Measurements from ENCODE around the gene CCDC179. TPM values are rescaled to one million over a fixed set of nuclear protein-coding genes. Genes with fewer than 3 reads are reported as not detected.

Gene CCDC179
- total and polyA plus RNA-seq, 2 of the 13 experiments (the other 11 are each of a cell fraction or from before 2014, with no cell fraction given): not detected

DNA sequence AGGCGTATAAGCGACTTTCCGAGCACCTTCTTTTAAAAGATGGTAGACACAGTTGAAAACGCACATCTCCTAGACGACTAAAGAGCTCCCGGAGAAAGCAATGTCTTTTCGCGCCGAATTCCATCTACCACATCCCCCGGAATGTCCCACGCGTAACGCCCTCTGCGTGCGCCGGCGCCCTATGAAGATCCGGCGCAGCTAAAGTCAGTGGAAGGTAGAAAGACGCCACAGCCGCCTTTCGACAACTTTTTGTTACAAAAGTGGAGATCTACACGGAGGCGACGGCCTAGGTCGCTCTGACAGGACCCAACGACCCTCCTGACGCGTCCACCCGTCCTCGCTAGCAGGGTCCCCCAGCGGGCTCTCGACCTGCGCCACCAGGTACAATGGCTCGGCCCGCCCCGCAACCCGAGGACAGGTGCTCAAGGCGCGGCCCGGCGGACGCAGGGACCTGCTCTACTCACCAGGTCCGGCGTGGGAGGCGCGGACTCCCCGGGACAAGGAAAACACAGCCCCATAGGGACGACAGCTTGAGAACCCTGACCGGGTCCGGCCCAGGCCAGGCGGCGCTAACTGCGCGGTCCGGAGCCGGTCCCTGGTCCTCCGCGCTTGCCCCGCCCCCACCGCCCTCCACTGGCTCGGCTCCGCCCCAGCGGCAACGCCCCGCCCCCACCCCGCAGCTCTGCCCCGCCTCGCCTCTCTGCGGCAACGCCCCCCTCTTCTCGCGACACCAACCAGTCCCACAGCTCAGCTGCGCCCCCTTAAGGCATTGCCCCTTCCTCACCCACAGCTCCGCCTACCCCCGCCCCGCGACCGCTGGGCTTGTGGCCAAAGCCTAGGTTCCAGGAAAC is 30.8 kb downstream of the CCDC179 start, which contains the start of gene SVIP (continued):
- no peak for TF ChIP-seq ZSCAN20 (CRISPR knock-in tag; IDR thresholded peaks at IDR 0.05; ENCODE audit: borderline replicate concordance)
- TF ChIP-seq ZNF589 (CRISPR knock-in tag; conservative IDR thresholded peaks at IDR 0.05): 0 out of 2 replicates have a peak, but pooled peaks have one; percentile 53
- TF ChIP-seq, protein P1, sequence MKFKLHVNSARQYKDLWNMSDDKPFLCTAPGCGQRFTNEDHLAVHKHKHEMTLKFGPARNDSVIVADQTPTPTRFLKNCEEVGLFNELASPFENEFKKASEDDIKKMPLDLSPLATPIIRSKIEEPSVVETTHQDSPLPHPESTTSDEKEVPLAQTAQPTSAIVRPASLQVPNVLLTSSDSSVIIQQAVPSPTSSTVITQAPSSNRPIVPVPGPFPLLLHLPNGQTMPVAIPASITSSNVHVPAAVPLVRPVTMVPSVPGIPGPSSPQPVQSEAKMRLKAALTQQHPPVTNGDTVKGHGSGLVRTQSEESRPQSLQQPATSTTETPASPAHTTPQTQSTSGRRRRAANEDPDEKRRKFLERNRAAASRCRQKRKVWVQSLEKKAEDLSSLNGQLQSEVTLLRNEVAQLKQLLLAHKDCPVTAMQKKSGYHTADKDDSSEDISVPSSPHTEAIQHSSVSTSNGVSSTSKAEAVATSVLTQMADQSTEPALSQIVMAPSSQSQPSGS (CRISPR knock-in tag; IDR thresholded peaks at IDR 0.05): peak; percentile 52; the same call in 1 of the 2 replicates
- TF ChIP-seq HDAC1 (CRISPR knock-in tag; IDR thresholded peaks at IDR 0.05): peak; percentile 62; the same call in 1 of the 2 replicates
- TF ChIP-seq, protein P2, sequence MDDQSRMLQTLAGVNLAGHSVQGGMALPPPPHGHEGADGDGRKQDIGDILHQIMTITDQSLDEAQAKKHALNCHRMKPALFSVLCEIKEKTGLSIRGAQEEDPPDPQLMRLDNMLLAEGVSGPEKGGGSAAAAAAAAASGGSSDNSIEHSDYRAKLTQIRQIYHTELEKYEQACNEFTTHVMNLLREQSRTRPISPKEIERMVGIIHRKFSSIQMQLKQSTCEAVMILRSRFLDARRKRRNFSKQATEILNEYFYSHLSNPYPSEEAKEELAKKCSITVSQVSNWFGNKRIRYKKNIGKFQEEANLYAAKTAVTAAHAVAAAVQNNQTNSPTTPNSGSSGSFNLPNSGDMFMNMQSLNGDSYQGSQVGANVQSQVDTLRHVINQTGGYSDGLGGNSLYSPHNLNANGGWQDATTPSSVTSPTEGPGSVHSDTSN (CRISPR knock-in tag; IDR thresholded peaks at IDR 0.05; ENCODE audit: borderline replicate concordance): no peak
- TF ChIP-seq, protein P3, sequence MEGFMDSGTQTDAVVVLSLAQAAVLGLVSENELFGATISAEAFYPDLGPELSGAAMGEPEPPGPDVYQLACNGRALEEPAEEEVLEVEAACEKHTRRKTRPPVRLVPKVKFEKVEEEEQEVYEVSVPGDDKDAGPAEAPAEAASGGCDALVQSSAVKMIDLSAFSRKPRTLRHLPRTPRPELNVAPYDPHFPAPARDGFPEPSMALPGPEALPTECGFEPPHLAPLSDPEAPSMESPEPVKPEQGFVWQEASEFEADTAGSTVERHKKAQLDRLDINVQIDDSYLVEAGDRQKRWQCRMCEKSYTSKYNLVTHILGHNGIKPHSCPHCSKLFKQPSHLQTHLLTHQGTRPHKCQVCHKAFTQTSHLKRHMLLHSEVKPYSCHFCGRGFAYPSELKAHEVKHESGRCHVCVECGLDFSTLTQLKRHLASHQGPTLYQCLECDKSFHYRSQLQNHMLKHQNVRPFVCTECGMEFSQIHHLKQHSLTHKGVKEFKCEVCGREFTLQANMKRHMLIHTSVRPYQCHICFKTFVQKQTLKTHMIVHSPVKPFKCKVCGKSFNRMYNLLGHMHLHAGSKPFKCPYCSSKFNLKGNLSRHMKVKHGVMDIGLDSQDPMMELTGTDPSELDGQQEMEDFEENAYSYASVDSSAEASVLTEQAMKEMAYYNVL (CRISPR knock-in tag; IDR thresholded peaks at IDR 0.05; ENCODE audit: borderline replicate concordance): 0 out of 2 replicates have a peak, but pooled peaks have one; percentile 60
- TF ChIP-seq ZNF33B (CRISPR knock-in tag; IDR thresholded peaks at IDR 0.05): no peak
- TF ChIP-seq SMAD3 (CRISPR knock-in tag; IDR thresholded peaks at IDR 0.05): 0 out of 2 replicates have a peak, but pooled peaks have one; percentile 36
- TF ChIP-seq ZNF839 (CRISPR knock-in tag; IDR thresholded peaks at IDR 0.05; ENCODE audit: borderline replicate concordance): no peak
- TF ChIP-seq, protein P4, sequence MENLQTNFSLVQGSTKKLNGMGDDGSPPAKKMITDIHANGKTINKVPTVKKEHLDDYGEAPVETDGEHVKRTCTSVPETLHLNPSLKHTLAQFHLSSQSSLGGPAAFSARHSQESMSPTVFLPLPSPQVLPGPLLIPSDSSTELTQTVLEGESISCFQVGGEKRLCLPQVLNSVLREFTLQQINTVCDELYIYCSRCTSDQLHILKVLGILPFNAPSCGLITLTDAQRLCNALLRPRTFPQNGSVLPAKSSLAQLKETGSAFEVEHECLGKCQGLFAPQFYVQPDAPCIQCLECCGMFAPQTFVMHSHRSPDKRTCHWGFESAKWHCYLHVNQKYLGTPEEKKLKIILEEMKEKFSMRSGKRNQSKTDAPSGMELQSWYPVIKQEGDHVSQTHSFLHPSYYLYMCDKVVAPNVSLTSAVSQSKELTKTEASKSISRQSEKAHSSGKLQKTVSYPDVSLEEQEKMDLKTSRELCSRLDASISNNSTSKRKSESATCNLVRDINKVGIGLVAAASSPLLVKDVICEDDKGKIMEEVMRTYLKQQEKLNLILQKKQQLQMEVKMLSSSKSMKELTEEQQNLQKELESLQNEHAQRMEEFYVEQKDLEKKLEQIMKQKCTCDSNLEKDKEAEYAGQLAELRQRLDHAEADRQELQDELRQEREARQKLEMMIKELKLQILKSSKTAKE (CRISPR knock-in tag; IDR thresholded peaks at IDR 0.05; ENCODE audit: borderline replicate concordance): no peak
- no peak for TF ChIP-seq NONO (IDR thresholded peaks at IDR 0.05)
- TF ChIP-seq NONO (CRISPR knock-in tag; conservative IDR thresholded peaks at IDR 0.05): peak; percentile 82
- peak in 1 of 2 experiments; percentile 38; a peak in 1 of 4 replicates for TF ChIP-seq EP300 (IDR thresholded peaks at IDR 0.05; ENCODE audit: low read depth in 2 of 2, low read length in 2 of 2)
- TF ChIP-seq EP300 (CRISPR knock-in tag; IDR thresholded peaks at IDR 0.05; ENCODE audit: borderline replicate concordance): no peak
- no peak for TF ChIP-seq SOX13 (IDR thresholded peaks at IDR 0.05)
- peak in 1 of 2 experiments; percentile 55; a peak in 2 of 4 replicates for TF ChIP-seq SOX13 (CRISPR knock-in tag; conservative IDR thresholded peaks at IDR 0.05 in 1 of 2, IDR thresholded peaks at IDR 0.05 in 1 of 2)
- TF ChIP-seq ZSCAN12 (CRISPR knock-in tag; IDR thresholded peaks at IDR 0.05): no peak
- 0 out of 2 replicates have a peak, but pooled peaks have one; percentile 31 for TF ChIP-seq SRF (IDR thresholded peaks at IDR 0.05; ENCODE audit: low read depth, low read length)
- TF ChIP-seq CAMTA2 (CRISPR knock-in tag; IDR thresholded peaks at IDR 0.05; ENCODE audit: borderline replicate concordance): 0 out of 2 replicates have a peak, but pooled peaks have one; percentile 30
- no peak for TF ChIP-seq SMARCC2 (IDR thresholded peaks at IDR 0.05)
- TF ChIP-seq JUND (CRISPR knock-in tag; IDR thresholded peaks at IDR 0.05): no peak
- peak; percentile 70; the same call in 1 of the 2 replicates for TF ChIP-seq ZNF225 (CRISPR knock-in tag; IDR thresholded peaks at IDR 0.05)
